ENCODE results near the gene PRUNE2.

The PRUNE2 gene

DNA sequence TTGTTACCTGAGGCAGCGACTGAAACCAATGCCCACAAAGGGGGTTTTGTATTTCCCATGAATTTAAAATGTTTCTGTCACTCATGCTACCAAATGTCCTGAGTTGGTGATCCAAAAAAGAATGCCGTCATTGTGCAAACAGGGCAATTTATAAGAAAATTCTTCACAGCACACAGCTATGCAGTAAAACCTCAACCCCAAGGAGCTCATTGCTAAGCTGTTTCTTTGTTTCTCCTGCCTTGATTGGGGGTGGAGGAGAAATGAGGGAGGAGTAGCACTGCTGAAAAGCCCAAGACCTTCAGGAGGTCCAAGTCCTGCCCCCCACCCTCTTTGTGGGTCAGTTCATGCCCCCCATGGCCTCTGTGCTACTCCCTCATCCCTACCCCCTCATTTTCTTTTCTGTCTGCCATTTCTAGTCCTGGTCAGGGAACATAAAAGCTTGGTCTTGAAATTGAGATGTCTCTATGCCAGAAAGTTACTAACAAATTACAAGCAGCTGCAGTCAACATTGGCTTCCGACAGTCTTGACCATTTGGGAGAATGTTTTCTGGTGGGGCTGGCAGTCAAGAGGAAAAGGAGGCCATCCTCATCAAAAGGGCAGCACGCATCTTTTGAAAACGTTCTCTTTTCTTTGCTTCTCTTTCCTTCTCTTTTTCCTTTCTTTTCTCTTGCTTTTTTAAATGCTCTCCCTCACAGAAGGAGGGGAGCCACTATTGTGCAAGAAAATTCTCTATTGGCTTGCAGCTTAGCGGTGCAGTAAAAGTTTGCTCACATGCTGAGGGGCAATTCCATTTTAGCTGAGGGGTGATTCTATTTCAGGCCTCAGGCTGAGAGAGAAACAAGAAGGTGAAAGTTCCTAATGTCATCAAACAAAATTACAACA, 313.6 kb downstream of the PRUNE2 start:
- TF ChIP-seq, protein P1, sequence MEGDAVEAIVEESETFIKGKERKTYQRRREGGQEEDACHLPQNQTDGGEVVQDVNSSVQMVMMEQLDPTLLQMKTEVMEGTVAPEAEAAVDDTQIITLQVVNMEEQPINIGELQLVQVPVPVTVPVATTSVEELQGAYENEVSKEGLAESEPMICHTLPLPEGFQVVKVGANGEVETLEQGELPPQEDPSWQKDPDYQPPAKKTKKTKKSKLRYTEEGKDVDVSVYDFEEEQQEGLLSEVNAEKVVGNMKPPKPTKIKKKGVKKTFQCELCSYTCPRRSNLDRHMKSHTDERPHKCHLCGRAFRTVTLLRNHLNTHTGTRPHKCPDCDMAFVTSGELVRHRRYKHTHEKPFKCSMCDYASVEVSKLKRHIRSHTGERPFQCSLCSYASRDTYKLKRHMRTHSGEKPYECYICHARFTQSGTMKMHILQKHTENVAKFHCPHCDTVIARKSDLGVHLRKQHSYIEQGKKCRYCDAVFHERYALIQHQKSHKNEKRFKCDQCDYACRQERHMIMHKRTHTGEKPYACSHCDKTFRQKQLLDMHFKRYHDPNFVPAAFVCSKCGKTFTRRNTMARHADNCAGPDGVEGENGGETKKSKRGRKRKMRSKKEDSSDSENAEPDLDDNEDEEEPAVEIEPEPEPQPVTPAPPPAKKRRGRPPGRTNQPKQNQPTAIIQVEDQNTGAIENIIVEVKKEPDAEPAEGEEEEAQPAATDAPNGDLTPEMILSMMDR (conservative IDR thresholded peaks at IDR 0.05; ENCODE audit: low read depth): no peak
- CTCF ChIA-PET: no interaction called here
- POLR2A ChIA-PET (ENCODE audit: low non-redundant PET): no interaction called here
- H3K27ac ChIP-seq: no peak overlapping the region
- no peak for DNase-seq (ENCODE audit: low spot score)

DNA sequence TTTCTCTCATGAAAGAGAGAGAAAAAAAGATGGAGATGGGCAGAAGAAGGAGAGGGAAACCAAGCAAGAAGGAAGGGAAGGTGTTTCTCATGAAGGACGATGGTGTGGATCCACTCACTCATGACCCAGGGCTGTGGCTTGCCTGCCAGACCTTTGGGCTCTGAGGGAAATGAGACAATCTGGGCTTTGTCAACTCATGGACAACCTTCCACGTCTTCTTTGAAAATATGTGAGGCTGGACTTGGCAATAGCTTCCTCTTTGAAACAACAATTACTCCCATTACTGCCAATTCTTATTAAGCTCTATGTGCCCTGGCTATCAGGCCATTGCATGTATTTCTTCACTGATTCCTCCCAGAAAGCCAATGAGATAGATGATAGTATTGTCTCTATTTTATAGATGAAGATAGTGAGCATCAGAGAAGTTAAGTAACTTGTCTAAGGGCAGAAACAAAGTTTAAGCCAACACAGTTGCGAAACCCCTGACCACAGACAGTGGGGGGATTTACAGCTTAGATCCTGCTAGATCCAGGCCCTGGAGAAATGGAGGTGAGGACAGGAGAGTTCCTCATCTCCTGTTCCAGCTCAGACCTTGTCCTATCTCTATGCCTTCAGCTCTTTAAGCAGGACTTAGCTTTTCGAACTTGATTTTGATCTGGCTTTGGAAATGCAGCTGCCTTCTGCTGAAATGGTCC, 314.5 kb downstream of the PRUNE2 start:
- H3K27ac ChIP-seq: no peak overlapping the region
- TF ChIP-seq, protein P1 (conservative IDR thresholded peaks at IDR 0.05; ENCODE audit: low read depth): no peak
- POLR2A ChIA-PET (ENCODE audit: low non-redundant PET): no interaction called here
- no peak for DNase-seq (ENCODE audit: low spot score)
- CTCF ChIA-PET: interaction anchor here (0.7 kb wide), 1 partner anchor 32 kb away, joined by 3 read pairs; no protein-coding TSS in a partner anchor

DNA sequence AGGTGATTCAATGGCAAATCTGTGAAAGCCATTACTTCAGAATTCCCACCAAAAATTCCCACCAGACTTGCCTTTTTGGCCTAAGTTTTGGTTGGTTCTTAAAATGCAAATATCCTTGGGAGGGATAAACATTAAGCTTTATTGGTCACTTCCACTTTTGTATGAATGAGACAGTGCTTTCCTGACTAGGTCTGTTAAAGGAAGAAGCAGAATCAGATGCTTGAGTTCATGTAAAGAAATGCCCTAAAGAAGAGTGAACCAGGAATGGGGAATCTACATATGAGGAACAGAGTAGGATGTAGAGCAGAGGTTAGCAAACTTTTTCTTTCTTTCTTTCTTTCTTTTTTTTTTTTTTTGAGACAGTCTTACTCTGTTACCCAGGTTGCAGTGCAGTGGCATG, 317.6 kb downstream of the PRUNE2 start:
- H3K27ac ChIP-seq: no peak overlapping the region
- POLR2A ChIA-PET (ENCODE audit: low non-redundant PET): interaction anchor here (0.5 kb wide), 1 partner anchor 172 kb away, joined by 3 read pairs; no protein-coding TSS in a partner anchor
- no peak for DNase-seq (ENCODE audit: low spot score)
- CTCF ChIA-PET: interaction anchor here (0.7 kb wide), 1 partner anchor 21 kb away, joined by 4 read pairs; no protein-coding TSS in a partner anchor
- TF ChIP-seq, protein P1 (conservative IDR thresholded peaks at IDR 0.05; ENCODE audit: low read depth): no peak

GRCh38 chr9:76586390-76587314, 319.3 kb downstream of the PRUNE2 start:
- no peak for DNase-seq (ENCODE audit: low spot score)
- POLR2A ChIA-PET (ENCODE audit: low non-redundant PET): no interaction called here
- CTCF ChIA-PET: no interaction called here
- H3K27ac ChIP-seq: no peak overlapping the region
- TF ChIP-seq, protein P1 (conservative IDR thresholded peaks at IDR 0.05; ENCODE audit: low read depth): no peak

DNA sequence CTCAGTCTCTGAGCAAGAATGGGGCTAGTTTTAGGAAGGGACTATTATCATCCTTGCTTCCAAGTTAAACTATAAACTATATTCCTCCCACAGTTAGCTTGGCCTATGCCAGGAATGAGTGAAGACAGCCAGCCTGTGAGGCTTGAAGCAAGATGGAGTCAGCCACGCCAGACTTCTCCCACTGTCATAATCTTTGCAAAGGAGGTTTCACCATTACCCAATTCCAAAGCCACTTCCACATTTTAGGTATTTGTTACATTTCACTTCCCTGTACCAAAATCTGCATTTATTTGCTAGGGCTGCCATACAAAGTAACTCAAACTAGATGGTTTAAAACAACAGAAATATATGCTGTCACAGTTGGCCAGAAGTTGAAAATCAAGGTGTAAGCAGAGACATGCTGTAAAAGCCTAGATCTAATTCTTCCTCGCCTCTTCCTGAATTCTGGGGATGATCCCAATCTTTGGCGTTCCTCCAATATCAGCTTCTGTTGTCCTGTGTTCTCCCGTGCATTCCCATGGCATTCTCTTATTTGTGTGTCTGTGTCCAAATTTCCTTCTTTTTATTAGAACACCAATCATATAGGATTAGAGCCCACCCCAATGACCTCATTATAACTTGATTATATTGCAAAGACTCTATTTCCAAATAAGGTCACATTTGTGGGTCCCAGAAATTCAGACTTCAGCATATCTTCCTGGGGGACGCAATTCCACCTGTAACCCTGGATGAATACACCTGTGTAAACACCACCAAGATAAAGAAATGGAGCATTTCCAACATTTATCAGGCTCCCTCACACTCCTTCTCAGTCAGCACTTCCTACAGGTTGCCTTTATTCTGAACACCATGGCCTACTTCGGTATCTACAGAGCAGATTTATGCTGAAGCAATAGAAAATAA, 320.2 kb downstream of the PRUNE2 start:
- DNase-seq (ENCODE audit: low spot score): no peak
- H3K27ac ChIP-seq: no peak overlapping the region
- TF ChIP-seq, protein P1 (conservative IDR thresholded peaks at IDR 0.05; ENCODE audit: low read depth): no peak
- ChIA-PET CTCF (no interaction called here), POLR2A (ENCODE audit: low non-redundant PET) (no interaction called here)
